ENCODE data around the gene GTPBP1. TPM values are rescaled to one million over a fixed set of nuclear protein-coding genes. Genes with fewer than 3 reads are reported as not detected.

Gene GTPBP1
- total and polyA plus RNA-seq, 2 of the 13 experiments (the other 11 are each of a cell fraction or from before 2014, with no cell fraction given): 22.3 to 27.0 TPM

GRCh38 chr22:38681582-38682335, 24.0 kb upstream of the GTPBP1 start, which contains the start of gene TOMM22 (continued):
- TF ChIP-seq CAMTA2 (CRISPR knock-in tag; IDR thresholded peaks at IDR 0.05; ENCODE audit: borderline replicate concordance): peak; percentile 97; the same call in 1 of the 2 replicates
- TF ChIP-seq ZBTB20 (CRISPR knock-in tag; IDR thresholded peaks at IDR 0.05; ENCODE audit: borderline replicate concordance, low read depth): peak; percentile 86; the same call in 1 of the 2 replicates
- TF ChIP-seq KAT2B (IDR thresholded peaks at IDR 0.05; ENCODE audit: borderline replicate concordance, low read depth, low read length): no peak
- peak; percentile 100 for TF ChIP-seq GABPB1 (CRISPR knock-in tag; IDR thresholded peaks at IDR 0.05)
- peak; percentile 78 for TF ChIP-seq MEF2D (CRISPR knock-in tag; IDR thresholded peaks at IDR 0.05)
- TF ChIP-seq NPAS2 (CRISPR knock-in tag; IDR thresholded peaks at IDR 0.05; ENCODE audit: borderline replicate concordance): no peak
- 0 out of 2 replicates have a peak, but pooled peaks have one; percentile 42 for TF ChIP-seq MLLT10 (CRISPR knock-in tag; IDR thresholded peaks at IDR 0.05)
- peak; percentile 74; the same call in 1 of the 2 replicates for TF ChIP-seq TBP (CRISPR knock-in tag; IDR thresholded peaks at IDR 0.05)
- TF ChIP-seq SP5 (CRISPR knock-in tag; IDR thresholded peaks at IDR 0.05; ENCODE audit: borderline replicate concordance, low read depth): peak; percentile 63; the same call in 1 of the 2 replicates
- TF ChIP-seq, protein P1, sequence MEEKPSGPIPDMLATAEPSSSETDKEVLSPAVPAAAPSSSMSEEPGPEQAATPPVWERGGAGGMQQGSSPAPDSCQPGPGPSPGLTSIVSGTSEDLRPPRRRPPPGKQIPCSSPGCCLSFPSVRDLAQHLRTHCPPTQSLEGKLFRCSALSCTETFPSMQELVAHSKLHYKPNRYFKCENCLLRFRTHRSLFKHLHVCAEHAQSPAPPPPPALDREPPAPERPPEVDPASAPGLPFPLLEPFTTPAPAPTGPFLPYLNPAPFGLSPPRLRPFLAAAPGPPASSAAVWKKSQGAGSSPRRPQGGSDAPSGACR (CRISPR knock-in tag; IDR thresholded peaks at IDR 0.05): peak; percentile 99
- TF ChIP-seq, protein P2, sequence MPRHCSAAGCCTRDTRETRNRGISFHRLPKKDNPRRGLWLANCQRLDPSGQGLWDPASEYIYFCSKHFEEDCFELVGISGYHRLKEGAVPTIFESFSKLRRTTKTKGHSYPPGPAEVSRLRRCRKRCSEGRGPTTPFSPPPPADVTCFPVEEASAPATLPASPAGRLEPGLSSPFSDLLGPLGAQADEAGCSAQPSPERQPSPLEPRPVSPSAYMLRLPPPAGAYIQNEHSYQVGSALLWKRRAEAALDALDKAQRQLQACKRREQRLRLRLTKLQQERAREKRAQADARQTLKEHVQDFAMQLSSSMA (CRISPR knock-in tag; IDR thresholded peaks at IDR 0.05): peak; percentile 97
- no peak for TF ChIP-seq NR1H2 (CRISPR knock-in tag; IDR thresholded peaks at IDR 0.05; ENCODE audit: borderline replicate concordance, low read depth)
- 0 out of 2 replicates have a peak, but pooled peaks have one; percentile 52 for TF ChIP-seq EEA1 (CRISPR knock-in tag; IDR thresholded peaks at IDR 0.05; ENCODE audit: borderline replicate concordance)
- 0 out of 2 replicates have a peak, but pooled peaks have one; percentile 56 for TF ChIP-seq ZNF383 (CRISPR knock-in tag; IDR thresholded peaks at IDR 0.05; ENCODE audit: borderline replicate concordance)
- TF ChIP-seq KMT2B (CRISPR knock-in tag; IDR thresholded peaks at IDR 0.05): peak; percentile 96
- TF ChIP-seq SP1 (IDR thresholded peaks at IDR 0.05): no peak
- TF ChIP-seq SP1 (CRISPR knock-in tag; IDR thresholded peaks at IDR 0.05): peak; percentile 58
- peak; percentile 92 for TF ChIP-seq ETV5 (CRISPR knock-in tag; IDR thresholded peaks at IDR 0.05; ENCODE audit: borderline replicate concordance)
- peak; percentile 74; the same call in 1 of the 2 replicates for TF ChIP-seq GLI4 (CRISPR knock-in tag; IDR thresholded peaks at IDR 0.05; ENCODE audit: borderline replicate concordance)
- 0 out of 2 replicates have a peak, but pooled peaks have one; percentile 60 for TF ChIP-seq ZNF557 (CRISPR knock-in tag; IDR thresholded peaks at IDR 0.05)
- peak; percentile 85 for TF ChIP-seq U2AF1 (optimal IDR thresholded peaks at IDR 0.05; ENCODE audit: low read depth, low read length)
- TF ChIP-seq NCOA5 (CRISPR knock-in tag; IDR thresholded peaks at IDR 0.05): 0 out of 2 replicates have a peak, but pooled peaks have one; percentile 52
- no peak; the same call in none of the 2 replicates for TF ChIP-seq RNF219 (CRISPR knock-in tag; IDR thresholded peaks at IDR 0.05)
- TF ChIP-seq PCBP1 (IDR thresholded peaks at IDR 0.05; ENCODE audit: borderline replicate concordance, low read depth, low read length): peak; percentile 91
- no peak for TF ChIP-seq CC2D1A (CRISPR knock-in tag; IDR thresholded peaks at IDR 0.05)
- 0 out of 2 replicates have a peak, but pooled peaks have one; percentile 86 for TF ChIP-seq ELF4 (CRISPR knock-in tag; IDR thresholded peaks at IDR 0.05; ENCODE audit: borderline replicate concordance)
- TF ChIP-seq ZNF75D (CRISPR knock-in tag; IDR thresholded peaks at IDR 0.05; ENCODE audit: borderline replicate concordance): no peak
